ENCODE data around the gene MVB12A.

DNA sequence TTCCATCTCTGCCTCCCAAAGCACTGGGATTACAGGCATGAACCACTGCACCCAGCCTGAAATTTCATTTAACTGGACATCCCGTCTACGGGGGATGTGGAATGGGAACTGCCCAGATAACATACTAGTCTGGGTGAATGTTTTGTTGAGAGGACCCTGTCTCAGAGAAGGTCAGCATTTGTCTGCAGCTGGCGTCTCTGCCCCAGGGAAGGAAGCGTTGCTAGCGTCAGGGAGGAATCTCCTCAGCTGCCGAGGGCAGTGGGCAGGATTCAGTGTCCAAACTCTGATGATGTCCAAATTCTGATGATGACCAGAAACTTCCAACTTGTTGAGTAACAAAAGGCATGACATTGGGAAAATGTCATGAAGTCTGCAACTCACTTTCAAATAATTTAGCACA, 37.8 kb downstream of the MVB12A start:
- TF ChIP-seq POLR2AphosphoS5 (IDR thresholded peaks at IDR 0.05; ENCODE audit: low read depth) (no peak), STAT1 (IDR thresholded peaks at IDR 0.05; ENCODE audit: unreplicated experiment) (no peak)
- TF ChIP-seq, protein P1, sequence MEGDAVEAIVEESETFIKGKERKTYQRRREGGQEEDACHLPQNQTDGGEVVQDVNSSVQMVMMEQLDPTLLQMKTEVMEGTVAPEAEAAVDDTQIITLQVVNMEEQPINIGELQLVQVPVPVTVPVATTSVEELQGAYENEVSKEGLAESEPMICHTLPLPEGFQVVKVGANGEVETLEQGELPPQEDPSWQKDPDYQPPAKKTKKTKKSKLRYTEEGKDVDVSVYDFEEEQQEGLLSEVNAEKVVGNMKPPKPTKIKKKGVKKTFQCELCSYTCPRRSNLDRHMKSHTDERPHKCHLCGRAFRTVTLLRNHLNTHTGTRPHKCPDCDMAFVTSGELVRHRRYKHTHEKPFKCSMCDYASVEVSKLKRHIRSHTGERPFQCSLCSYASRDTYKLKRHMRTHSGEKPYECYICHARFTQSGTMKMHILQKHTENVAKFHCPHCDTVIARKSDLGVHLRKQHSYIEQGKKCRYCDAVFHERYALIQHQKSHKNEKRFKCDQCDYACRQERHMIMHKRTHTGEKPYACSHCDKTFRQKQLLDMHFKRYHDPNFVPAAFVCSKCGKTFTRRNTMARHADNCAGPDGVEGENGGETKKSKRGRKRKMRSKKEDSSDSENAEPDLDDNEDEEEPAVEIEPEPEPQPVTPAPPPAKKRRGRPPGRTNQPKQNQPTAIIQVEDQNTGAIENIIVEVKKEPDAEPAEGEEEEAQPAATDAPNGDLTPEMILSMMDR (conservative IDR thresholded peaks at IDR 0.05; ENCODE audit: low read depth in 2 of 2) = no peak
